K562 (cell line): Measurements from ENCODE around the gene GASK1A. TPM values are rescaled to one million over a fixed set of nuclear protein-coding genes. Genes with fewer than 3 reads are reported as not detected.

Experiments used
- ATAC-seq: fragments of 200-7000 bp; cut with Tn5 transposase; 3 replicates; pipeline ENCODE4 v1.9.1; 2020; ENCODE audit warnings: moderate library complexity
- BruUV-seq: library from RNA; stranded (reverse); fragments of 400-500 nt; replicated peaks from 2 replicates; lab custom pipeline; 2021; lab: Mats Ljungman, UMichigan
- CTCF ChIA-PET: fragments of 300-600 bp; formaldehyde crosslinking; extraction: SDS; loops from one replicate; lab custom pipeline; 2021; ENCODE audit warnings: low intra/inter-chr PET ratio; lab: Yijun Ruan, JAX
- POLR2A ChIA-PET: fragments of 300-600, 350-650 bp; sonication (Branson Sonifier 250); formaldehyde crosslinking; extraction: SDS; loops from one replicate; lab custom pipeline; 2021; ENCODE audit warnings: antibody characterized with exemption, inconsistent platforms; lab: Yijun Ruan, JAX
- DNase-seq, 4 experiments: peaks; one replicate each; pipeline versions ENCODE4 v3.0.0 to v3.0.0-alpha.2; 2011 to 2018; ENCODE audit warnings: low spot score in 3 of 4, mixed read lengths in 3 of 4; ENCODE audit errors: extremely low read depth in 1 of 4
- FAIRE-seq: peaks from 2 replicates; lab custom pipeline; 2011; peaks lifted over from hg19 to GRCh38; lab: Jason Lieb, UNC
- H2AFZ ChIP-seq: 2 replicates; pipeline ENCODE4 v1.6.0; 2011; ENCODE audit warnings: low read depth, low read length, control low read depth, inconsistent platforms
- H3K27ac ChIP-seq: fragments of 200-600 bp; 3 replicates; pipeline ENCODE4 v1.8.0; 2011; ENCODE audit warnings: low read depth, mild to moderate bottlenecking, control low read depth, inconsistent platforms, low read length, moderate library complexity, mixed read lengths; ENCODE audit errors: extremely low read depth
- H3K27me3 ChIP-seq, 2 experiments: fragments of 300-600 bp in 1 of 2; 2 replicates in 1 of 2; 3 replicates in 1 of 2; pipeline versions ENCODE4 v1.6.0 to v1.8.0; 2011; ENCODE audit warnings: inconsistent platforms in 2 of 2, low read length in 2 of 2, mild to moderate bottlenecking in 1 of 2, mixed read lengths in 1 of 2, moderate library complexity in 1 of 2; ENCODE audit not compliant: control insufficient read depth in 2 of 2, insufficient read depth in 2 of 2
- H3K36me3 ChIP-seq: fragments of 300-600 bp; 3 replicates; pipeline ENCODE4 v1.8.0; 2011; ENCODE audit warnings: mild to moderate bottlenecking, low read length, inconsistent platforms; ENCODE audit not compliant: control insufficient read depth, insufficient read depth
- H3K4me1 ChIP-seq, 2 experiments: fragments of 200-600 bp in 1 of 2; replicated peaks in 1 of 2; 2 replicates in 1 of 2; 3 replicates in 1 of 2; pipeline versions ENCODE4 v1.5.1 to v1.8.0; 2011; ENCODE audit warnings: inconsistent platforms in 2 of 2, low read length in 2 of 2, mild to moderate bottlenecking in 1 of 2, mixed read lengths in 1 of 2, moderate library complexity in 1 of 2; ENCODE audit not compliant: control insufficient read depth in 2 of 2, insufficient read depth in 2 of 2
- H3K4me2 ChIP-seq: 2 replicates; pipeline ENCODE4 v1.6.1; 2011; ENCODE audit warnings: low read length, control low read depth, inconsistent platforms, mixed read lengths; ENCODE audit not compliant: insufficient read depth
- H3K4me3 ChIP-seq: fragments of 200-600 bp; sonication (generic), shearing (Covaris generic); 2 replicates; pipeline ENCODE4 v1.5.1; 2016; ENCODE audit warnings: control low read depth, inconsistent platforms
- H3K79me2 ChIP-seq: fragments of 200-600 bp; 3 replicates; pipeline ENCODE4 v1.8.0; 2011; ENCODE audit warnings: low read length, inconsistent platforms; ENCODE audit not compliant: control insufficient read depth, insufficient read depth
- H3K9ac ChIP-seq, 2 experiments: 2 replicates each; pipeline versions ENCODE4 v1.6.0 to v1.6.1; 2011; ENCODE audit warnings: low read depth in 2 of 2, low read length in 2 of 2, control low read depth in 1 of 2, inconsistent platforms in 1 of 2, mild to moderate bottlenecking in 1 of 2, mixed read lengths in 1 of 2; ENCODE audit not compliant: insufficient read depth in 1 of 2
- H3K9me1 ChIP-seq: one replicate; pipeline ENCODE4 v1.6.0; 2011; ENCODE audit warnings: inconsistent platforms, mild to moderate bottlenecking, low read length, moderate library complexity; ENCODE audit not compliant: control insufficient read depth, insufficient read depth
- H3K9me3 ChIP-seq: replicated peaks from 2 replicates; pipeline ENCODE4 v1.5.1; 2011; ENCODE audit warnings: low read depth, low read length, inconsistent platforms; ENCODE audit not compliant: control insufficient read depth, insufficient read depth
- H4K20me1 ChIP-seq: replicated peaks from 2 replicates; pipeline ENCODE4 v1.6.1; 2011; ENCODE audit warnings: low read length, inconsistent platforms, mixed read lengths; ENCODE audit not compliant: control insufficient read depth, insufficient read depth
- CBFB ChIP-seq: sonication (generic); formaldehyde crosslinking; IDR thresholded peaks from 2 replicates; pipeline ENCODE4 v1.4.0; 2020; ENCODE audit warnings: mild to moderate bottlenecking, missing genetic modification reagents
- CEBPG ChIP-seq, 3 experiments: fragments of 200-800 bp in 1 of 3; sonication (Bioruptor generic) in 1 of 3; sonication (generic) in 1 of 3; formaldehyde crosslinking in 1 of 3; IDR thresholded peaks in 2 of 3; conservative IDR thresholded peaks in 1 of 3; 2 replicates each; pipeline versions ENCODE4 v1.6.1 to v1.8.0; 2016 to 2022; ENCODE audit warnings: missing compliant biosample characterization in 2 of 3, missing genetic modification characterization in 2 of 3, mild to moderate bottlenecking in 1 of 3, missing genetic modification reagents in 1 of 3
- CHD1 ChIP-seq: fragments of 200-600 bp; sonication (generic); IDR thresholded peaks from one replicate; pipeline ENCODE4 v1.6.1; 2012; ENCODE audit warnings: mild to moderate bottlenecking, moderate library complexity, low read length, inconsistent platforms
- DACH1 ChIP-seq: fragments of 450-650 bp; IDR thresholded peaks from 2 replicates; pipeline ENCODE4 v1.6.1; 2018; ENCODE audit not compliant: partially characterized antibody
- DEAF1 ChIP-seq: fragments of 450-650 bp; formaldehyde crosslinking; IDR thresholded peaks from 2 replicates; pipeline ENCODE4 v1.4.0; 2020; ENCODE audit warnings: mild to moderate bottlenecking, moderate library complexity
- KLF13 ChIP-seq: fragments of 450-650 bp; IDR thresholded peaks from 2 replicates; pipeline ENCODE4 v1.6.1; 2016; ENCODE audit warnings: missing genetic modification characterization, low read depth, mild to moderate bottlenecking, missing compliant biosample characterization, moderate library complexity, borderline replicate concordance
- MECOM ChIP-seq: fragments of 250-450 bp; sonication (Bioruptor Pico); IDR thresholded peaks from 2 replicates; pipeline ENCODE4 v1.8.0; 2022; ENCODE audit warnings: inconsistent platforms
- MTA1 ChIP-seq: fragments of 450-650 bp; IDR thresholded peaks from 2 replicates; pipeline ENCODE4 v1.6.1; 2017; ENCODE audit warnings: borderline replicate concordance
- PHTF2 ChIP-seq: fragments of 250-450 bp; sonication (Bioruptor Pico); IDR thresholded peaks from 2 replicates; pipeline ENCODE4 v1.5.0; 2021; ENCODE audit warnings: mild to moderate bottlenecking
- RB1 ChIP-seq: fragments of 450-650 bp; IDR thresholded peaks from 2 replicates; pipeline ENCODE4 v1.6.1; 2017; ENCODE audit warnings: low read depth, mild to moderate bottlenecking
- SAFB ChIP-seq: fragments of 200-400 bp; formaldehyde crosslinking; IDR thresholded peaks from 2 replicates; pipeline ENCODE4 v1.6.1; 2017; ENCODE audit warnings: low read depth, low read length, borderline replicate concordance
- TAF1 ChIP-seq: IDR thresholded peaks from 2 replicates; pipeline ENCODE4 v1.6.1; 2011; ENCODE audit warnings: mild to moderate bottlenecking, low read length, moderate library complexity; ENCODE audit not compliant: insufficient read depth, control insufficient read depth, severe bottlenecking; ENCODE audit errors: extremely low read depth
- TBL1XR1 ChIP-seq, 2 experiments: IDR thresholded peaks; 2 replicates each; pipeline ENCODE4 v1.6.1; 2012; ENCODE audit warnings: improper control_type of control experiment in 2 of 2, low read length in 2 of 2, mild to moderate bottlenecking in 1 of 2
- ZBTB11 ChIP-seq, 3 experiments: fragments of 200-800 bp in 1 of 3; fragments of 250-450 bp in 1 of 3; fragments of 450-650 bp in 1 of 3; sonication (Bioruptor Pico) in 1 of 3; sonication (Bioruptor generic) in 1 of 3; formaldehyde crosslinking in 1 of 3; IDR thresholded peaks; 2 replicates each; pipeline versions ENCODE4 v1.6.1 to v1.8.0; 2016 to 2022; ENCODE audit warnings: mild to moderate bottlenecking in 2 of 3, missing genetic modification characterization in 2 of 3, missing compliant biosample characterization in 1 of 3, moderate library complexity in 1 of 3
- ZNF12 ChIP-seq: sonication (generic); formaldehyde crosslinking; IDR thresholded peaks from 2 replicates; pipeline ENCODE4 v1.4.0; 2020; ENCODE audit warnings: mild to moderate bottlenecking, missing genetic modification reagents
- ZNF212 ChIP-seq: fragments of 450-650 bp; formaldehyde crosslinking; IDR thresholded peaks from 2 replicates; pipeline ENCODE4 v1.4.0; 2020; ENCODE audit warnings: mild to moderate bottlenecking
- WGBS: fragments of 100-300 bp; shearing (Covaris generic); methylation state at CpG from one replicate; pipeline ENCODE4 v1.1.6; 2016; ENCODE audit warnings: low coverage, mixed read lengths; ENCODE audit not compliant: insufficient coverage; ENCODE audit errors: missing lambda C conversion rate; 5-methylcytosine and 5-hydroxymethylcytosine counted together
- in situ Hi-C: fragments of 300-500 bp; cut with MboI; formaldehyde crosslinking; loops from 4 replicates; pipeline ENCODE4 v1.15.0; 2018; ENCODE audit warnings: inconsistent platforms, mixed read lengths
- intact Hi-C: fragments of 100-400 bp; cut with micrococcal nuclease; formaldehyde crosslinking; loops from 2 replicates; pipeline ENCODE4 v1.14.2; 2022
- polyA plus RNA-seq, 8 experiments: library from polyadenylated mRNA; depleted of rRNA in 4 of 8; stranded (reverse) in 5 of 8; unstranded in 3 of 8; fragments of >200 nt; fragmentation: Nextera tagmentation in 2 of 8; fragmentation: Illumina TruSeq in 1 of 8; extraction: Ambion mirVana in 2 of 8; extraction: Trizol in 1 of 8; gene quantifications; 2 replicates each; pipeline versions ENCODE4 v1.2.1 to v1.2.3, GENCODE V29; 2011 to 2014; ENCODE audit warnings: inconsistent platforms in 1 of 8, missing spikeins in 1 of 8
- total RNA-seq, 7 experiments: library from RNA; depleted of rRNA in 6 of 7; stranded (reverse); fragments of >200 nt in 6 of 7; fragmentation: Illumina TruSeq in 2 of 7; extraction: Trizol in 2 of 7; gene quantifications; 2 replicates each; pipeline versions ENCODE4 v1.2.1 to v1.2.3, GENCODE V29; 2011 to 2021; ENCODE audit warnings: low replicate concordance in 1 of 7

GASK1A gene
- total and polyA plus RNA-seq, 9 of the 15 experiments (the other 6 are each of a cell fraction or from before 2014, with no cell fraction given) = 0.04 to 0.11 (median 0.05) TPM; not detected in 5

GRCh38 chr3:43053291-43053690 is 74.2 kb downstream of the GASK1A start (continued):
- no peak for TF ChIP-seq DEAF1
- TF ChIP-seq PHTF2 (CRISPR knock-in tag) = no peak
- TF ChIP-seq CEBPG (CRISPR knock-in tag; IDR thresholded peaks at IDR 0.05) = no peak
- no peak for TF ChIP-seq CEBPG (tag; conservative IDR thresholded peaks at IDR 0.05 in 1 of 2, IDR thresholded peaks at IDR 0.05 in 1 of 2)
- no peak for TF ChIP-seq MECOM (CRISPR knock-in tag)
- TF ChIP-seq CBFB = no peak

- intact Hi-C loops (no loop called here), in situ Hi-C loops (no loop called here)
- ChIA-PET CTCF (no interaction called here), POLR2A (interaction anchor here (1.3 kb wide), 1 partner anchor 20 kb away, joined by 4 read pairs; no protein-coding TSS in a partner anchor)
- no peak overlapping the region for H2AFZ ChIP-seq
- ATAC-seq (no peak), FAIRE-seq (no peak), DNase-seq (no peak)
- no peaks in the 10 kb centered on the region for H3K79me2 ChIP-seq
- no peaks in the 10 kb centered on the region for H4K20me1 ChIP-seq
- 0% methylated on average over 5 of the region's 5 CpGs for WGBS
- H3K9ac ChIP-seq = no peak overlapping the region
- no peaks in the 10 kb centered on the region for H3K4me1 ChIP-seq
- H3K9me3 ChIP-seq = no peaks in the 10 kb centered on the region
- no TSS peak for BruUV-seq
- no peak overlapping the region for H3K4me2 ChIP-seq
- no peaks in the 10 kb centered on the region for H3K36me3 ChIP-seq
- H3K27ac ChIP-seq = no peak overlapping the region
- H3K27me3 ChIP-seq = peaks cover 12 to 53% of the 10 kb centered on the region in 2 experiments; a peak in 4 of 5 replicates
- no peak overlapping the region for H3K4me3 ChIP-seq
- H3K9me1 ChIP-seq = no peaks in the 10 kb centered on the region
- no peak for TF ChIP-seq RB1
- no peak for TF ChIP-seq ZNF12 (CRISPR knock-in tag)
- TF ChIP-seq CHD1 = no peak
- TF ChIP-seq MTA1 = no peak
- no peak for TF ChIP-seq ZBTB11 (CRISPR knock-in tag; IDR thresholded peaks at IDR 0.05)
- no peak for TF ChIP-seq ZNF212 (CRISPR knock-in tag)
- no peak for TF ChIP-seq KLF13 (tag)
- no peak for TF ChIP-seq SAFB
- no peak for TF ChIP-seq TAF1
- TF ChIP-seq DACH1 = no peak
- TF ChIP-seq TBL1XR1 (IDR thresholded peaks at IDR 0.05; ENCODE audit: low read length in 2 of 2) = no peak
Observed at GRCh38 chr3:43054754-43055153, 75.6 kb downstream of the GASK1A start.
